ENCODE data around the gene SOBP. TPM values are rescaled to one million over a fixed set of nuclear protein-coding genes. Genes with fewer than 3 reads are reported as not detected.

The SOBP gene
- total RNA-seq, 2 experiments from 2014 or later = 0.05 to 0.17 TPM

- Mint-ChIP-seq H3K9me3 (no peaks in the 10 kb centered on the region), H3K4me3 (no peak overlapping the region), H3K36me3 (ENCODE audit: low read depth) (no peaks in the 10 kb centered on the region), H3K27ac (no peak overlapping the region), H3K4me1 (ENCODE audit: low read depth) (no peaks in the 10 kb centered on the region), H3K27me3 (peaks cover 19% of the 10 kb centered on the region)
- Histone ChIP-seq H3K27me3 (ENCODE audit: control insufficient read depth in 1 of 2, insufficient read depth in 2 of 2, low read length in 2 of 2) (no peaks in the 10 kb centered on the region), H3K36me3 (ENCODE audit: insufficient read depth, low read length) (no peaks in the 10 kb centered on the region), H3K9me3 (ENCODE audit: control insufficient read depth in 1 of 2, insufficient read depth in 1 of 2, low read length in 2 of 2) (no peaks in the 10 kb centered on the region), H3K4me1 (ENCODE audit: insufficient read depth, low read length) (no peaks in the 10 kb centered on the region), H3K4me3 (ENCODE audit: low read length) (no peak overlapping the region), H3K27ac (ENCODE audit: low read depth in 1 of 2, low read length in 2 of 2) (no peak overlapping the region)
- ATAC-seq (ENCODE audit: poor library complexity) (no peak), DNase-seq (no peak)
- POLR2A ChIA-PET = no interaction called here
- CTCF ChIA-PET = no interaction called here
- no peak for TF ChIP-seq CTCF (IDR thresholded peaks at IDR 0.05)
- intact Hi-C loops (cut with DNase I, micrococcal nuclease) = no loop called here
Observed at GRCh38 chr6:107645740-107646139, 155.8 kb downstream of the SOBP start.

DNA sequence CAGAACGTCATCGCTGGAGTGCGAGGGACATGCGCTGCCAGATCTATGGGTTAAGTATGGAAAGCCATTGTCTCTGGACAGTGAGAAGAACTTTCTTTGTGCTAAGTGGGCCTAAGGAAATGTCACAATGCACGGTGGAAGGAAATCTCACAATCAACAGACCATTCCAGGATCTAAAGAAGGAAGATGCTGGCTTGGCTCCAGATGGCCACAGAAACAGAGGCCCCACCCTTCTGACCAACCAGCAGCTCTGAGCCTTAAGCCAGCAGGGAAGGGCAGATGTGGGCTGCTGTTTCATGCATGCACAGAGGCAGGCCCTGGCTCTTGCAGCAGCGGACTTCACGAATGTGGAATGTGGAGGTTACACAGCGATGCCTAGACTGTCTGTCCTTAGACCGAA is 156.3 kb downstream of the SOBP start:
- Histone ChIP-seq H3K27me3 (ENCODE audit: control insufficient read depth in 1 of 2, insufficient read depth in 2 of 2, low read length in 2 of 2) (no peaks in the 10 kb centered on the region), H3K4me1 (ENCODE audit: insufficient read depth, low read length) (no peaks in the 10 kb centered on the region), H3K27ac (ENCODE audit: low read depth in 1 of 2, low read length in 2 of 2) (no peak overlapping the region), H3K9me3 (ENCODE audit: control insufficient read depth in 1 of 2, insufficient read depth in 1 of 2, low read length in 2 of 2) (no peaks in the 10 kb centered on the region), H3K36me3 (ENCODE audit: insufficient read depth, low read length) (no peaks in the 10 kb centered on the region), H3K4me3 (ENCODE audit: low read length) (no peak overlapping the region)
- H3K9me3 Mint-ChIP-seq = no peaks in the 10 kb centered on the region
- H3K4me1 Mint-ChIP-seq (ENCODE audit: low read depth) = no peaks in the 10 kb centered on the region
- H3K27ac Mint-ChIP-seq = no peak overlapping the region
- no peak overlapping the region for H3K4me3 Mint-ChIP-seq
- H3K36me3 Mint-ChIP-seq (ENCODE audit: low read depth) = no peaks in the 10 kb centered on the region
- ChIA-PET CTCF (no interaction called here), POLR2A (no interaction called here)
- intact Hi-C loops (cut with DNase I, micrococcal nuclease) = no loop called here
- ATAC-seq (ENCODE audit: poor library complexity) (no peak), DNase-seq (no peak)
- no peak for TF ChIP-seq CTCF (IDR thresholded peaks at IDR 0.05)
- peaks cover 17% of the 10 kb centered on the region for H3K27me3 Mint-ChIP-seq

GRCh38 chr6:107646776-107647438 is 157.0 kb downstream of the SOBP start:
- intact Hi-C loops (cut with DNase I, micrococcal nuclease) = no loop called here
- H3K4me1 ChIP-seq (ENCODE audit: insufficient read depth, low read length) = no peaks in the 10 kb centered on the region
- TF ChIP-seq CTCF (IDR thresholded peaks at IDR 0.05) = no peak
- POLR2A ChIA-PET = no interaction called here
- no peak overlapping the region for H3K4me3 Mint-ChIP-seq
- no peak for ATAC-seq (ENCODE audit: poor library complexity)
- no peaks in the 10 kb centered on the region for H3K4me1 Mint-ChIP-seq (ENCODE audit: low read depth)
- CTCF ChIA-PET = no interaction called here
- H3K36me3 ChIP-seq (ENCODE audit: insufficient read depth, low read length) = no peaks in the 10 kb centered on the region
- no peak overlapping the region for H3K4me3 ChIP-seq (ENCODE audit: low read length)
- no peaks in the 10 kb centered on the region for H3K27me3 ChIP-seq (ENCODE audit: control insufficient read depth in 1 of 2, insufficient read depth in 2 of 2, low read length in 2 of 2)
- no peaks in the 10 kb centered on the region for H3K36me3 Mint-ChIP-seq (ENCODE audit: low read depth)
- no peaks in the 10 kb centered on the region for H3K9me3 ChIP-seq (ENCODE audit: control insufficient read depth in 1 of 2, insufficient read depth in 1 of 2, low read length in 2 of 2)
- H3K27ac ChIP-seq (ENCODE audit: low read depth in 1 of 2, low read length in 2 of 2) = no peak overlapping the region
- peaks cover 11% of the 10 kb centered on the region for H3K27me3 Mint-ChIP-seq
- no peak overlapping the region for H3K27ac Mint-ChIP-seq
- no peak for DNase-seq
- no peaks in the 10 kb centered on the region for H3K9me3 Mint-ChIP-seq
